Melanocyte of skin (primary cell): ENCODE measurements around the gene SRSF4. TPM values are rescaled to one million over a fixed set of nuclear protein-coding genes. Genes with fewer than 3 reads are reported as not detected.

ENCODE experiments used
- small RNA-seq, 2 donors: library from RNA; depleted of rRNA; stranded (forward); fragments of <200 nt; gene quantifications; one replicate each; pipeline ENCODE3, GENCODE V24; 2012
- total RNA-seq, 2 donors: library from RNA; depleted of rRNA; stranded (reverse); fragments of >200 nt; gene quantifications; 2 replicates each; pipeline ENCODE4 v1.2.3, GENCODE V29; 2012

The SRSF4 gene
- total RNA-seq = 10 to 100 TPM; 23.4 to 35.0 TPM

GRCh38 chr1:29181413-29182225, at the start of gene SRSF4:
Gene SRSF4 (minus strand): TSS chr1:29181900. CDS start chr1:29181752, 148 bp downstream.

GRCh38 chr1:29230553-29231378, 49.1 kb upstream of the SRSF4 start, which contains the start of gene MECR:
Gene MECR (minus strand): TSS chr1:29230934. CDS start chr1:29230906, 28 bp downstream.

GRCh38 chr1:29123887-29124365, 57.8 kb downstream of the SRSF4 start, which contains the start of gene TMEM200B:
Gene TMEM200B (minus strand): TSS chr1:29123903. CDS start chr1:29121828, 2,075 bp downstream.

Small RNA genes lying within 50 kb of the gene (small RNA-seq; reads per million reads assigned to genes)
- 0 reads per million in 2 donors for gene RF02271

Other genes starting within 250 kb of the SRSF4 start
- gene TMEM200B, start 58.0 kb downstream of the SRSF4 start, total RNA-seq = 1 to 10 TPM; 2.8 to 7.7 TPM
- gene MECR, start 49.0 kb upstream of the SRSF4 start, total RNA-seq = 10 to 100 TPM; 19.3 to 26.3 TPM
- gene PTPRU, start 54.6 kb upstream of the SRSF4 start, total RNA-seq = 10 to 100 TPM; 28.6 to 47.3 TPM